ENCODE measurements around the gene C19orf67.
"Not testable (repeated sequence)": the region's sequence is repeated elsewhere in the genome, so short reads cannot be mapped to it uniquely, and the experiment has no call there.

The C19orf67 gene

DNA sequence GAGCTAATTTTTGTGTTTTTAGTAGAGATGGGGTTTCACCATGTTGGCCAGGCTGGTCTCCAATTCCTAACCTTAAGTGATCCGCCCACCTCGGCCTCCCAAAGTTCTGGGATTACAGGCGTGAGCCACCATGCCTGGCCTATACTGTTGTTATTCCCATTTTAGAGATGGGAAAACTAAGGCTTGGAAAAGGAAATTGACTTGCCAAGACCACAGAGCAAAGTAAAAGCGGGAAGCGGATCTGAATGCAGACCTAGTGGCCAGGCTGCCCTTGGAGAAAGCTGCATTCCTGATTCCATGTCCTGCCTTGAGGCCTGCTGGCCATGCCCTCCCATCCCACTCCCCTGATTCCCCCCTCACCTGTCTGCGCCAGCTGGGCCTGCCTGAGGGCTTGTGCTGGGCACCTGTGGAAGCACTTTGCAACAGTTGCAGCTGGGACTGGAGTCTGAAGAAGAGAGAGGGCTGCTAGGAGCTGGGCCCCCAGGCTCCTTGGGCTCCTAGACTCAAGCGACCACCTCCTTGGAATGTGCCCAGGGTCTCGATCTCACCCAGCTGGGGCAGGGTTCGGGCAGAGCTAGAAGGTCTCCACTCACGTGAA is 29.4 kb downstream of the C19orf67 start:
- DNase-seq: no peak

DNA sequence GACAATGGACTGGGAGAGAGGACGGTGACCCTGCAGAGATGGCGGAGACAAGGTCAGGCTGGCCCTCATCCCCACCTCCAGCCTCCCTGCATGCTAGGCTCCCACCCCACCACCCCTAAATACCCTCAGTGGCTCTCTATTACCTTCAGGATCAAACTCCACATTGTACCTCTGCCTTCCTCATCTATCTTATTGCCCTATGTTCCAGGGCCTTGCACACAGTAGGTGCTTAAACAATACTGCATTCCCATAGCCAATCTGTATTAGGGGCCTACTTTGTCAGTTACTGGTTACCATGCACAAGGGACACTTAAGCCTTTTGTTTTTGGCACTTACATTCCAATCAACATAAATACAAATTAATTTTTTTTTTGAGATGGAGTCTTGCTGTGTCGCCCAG is 30.2 kb downstream of the C19orf67 start:
- DNase-seq: no peak

DNA sequence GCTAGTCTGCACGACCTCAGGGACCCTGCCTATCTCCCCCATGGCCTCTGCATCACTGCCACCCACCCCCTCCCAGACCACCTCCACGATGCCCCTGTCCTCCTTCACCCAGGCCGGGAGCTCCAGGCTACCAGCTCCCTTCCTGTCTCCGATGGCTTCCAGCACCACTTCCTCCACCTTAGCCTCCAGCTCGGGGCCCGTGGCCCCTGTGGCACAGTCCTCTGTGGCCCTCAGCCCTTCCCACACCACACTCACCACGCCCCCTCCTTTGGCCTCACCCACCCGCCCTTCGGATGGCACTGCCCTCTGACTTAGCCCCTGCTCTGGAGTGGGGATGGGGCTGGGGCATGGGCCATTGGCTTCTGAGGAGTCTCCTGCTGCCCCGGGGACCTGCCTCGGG is 30.9 kb downstream of the C19orf67 start:
- no peak for DNase-seq

DNA sequence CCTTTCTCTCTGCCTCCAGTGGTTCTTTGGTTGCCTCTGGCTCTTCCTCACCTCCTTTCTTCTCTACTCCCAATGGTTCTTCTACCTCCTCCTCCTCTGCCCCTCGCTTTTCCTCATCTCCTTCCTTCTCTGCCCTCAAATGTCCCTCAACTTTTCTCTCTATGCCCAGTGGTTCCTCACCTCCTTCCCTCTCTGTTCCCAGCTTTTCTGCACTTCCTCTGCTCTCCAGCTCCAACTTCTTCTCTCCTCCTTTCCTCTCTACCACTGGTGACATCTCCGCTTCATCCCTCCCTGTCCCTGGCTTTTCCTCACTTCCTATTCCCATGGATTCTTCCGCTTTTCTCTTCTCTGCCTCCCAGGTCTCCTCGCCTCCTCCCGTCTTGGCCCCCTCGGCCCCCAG is 31.5 kb downstream of the C19orf67 start:
- DNase-seq: no peak

DNA sequence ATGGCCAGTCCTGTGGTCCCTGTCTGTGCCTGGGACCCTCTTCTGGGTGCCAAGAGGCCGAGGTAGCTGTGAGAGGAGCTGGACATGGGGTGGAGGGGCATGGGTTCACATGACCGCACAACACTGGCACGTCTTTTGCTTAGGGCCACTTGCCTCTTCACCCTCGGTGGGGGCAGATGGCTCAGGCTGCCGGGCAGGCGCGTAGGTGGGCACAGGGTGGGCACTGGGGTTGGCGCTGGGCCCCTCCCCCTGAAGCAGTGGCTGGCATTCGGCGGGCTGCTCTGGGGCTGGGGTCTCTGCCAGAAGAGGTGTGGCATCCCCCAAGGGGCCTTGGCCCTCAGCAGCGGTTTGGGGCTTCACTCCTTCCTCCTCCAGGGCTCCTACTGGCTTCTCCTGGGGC is 32.1 kb downstream of the C19orf67 start:
- no peak for DNase-seq

DNA sequence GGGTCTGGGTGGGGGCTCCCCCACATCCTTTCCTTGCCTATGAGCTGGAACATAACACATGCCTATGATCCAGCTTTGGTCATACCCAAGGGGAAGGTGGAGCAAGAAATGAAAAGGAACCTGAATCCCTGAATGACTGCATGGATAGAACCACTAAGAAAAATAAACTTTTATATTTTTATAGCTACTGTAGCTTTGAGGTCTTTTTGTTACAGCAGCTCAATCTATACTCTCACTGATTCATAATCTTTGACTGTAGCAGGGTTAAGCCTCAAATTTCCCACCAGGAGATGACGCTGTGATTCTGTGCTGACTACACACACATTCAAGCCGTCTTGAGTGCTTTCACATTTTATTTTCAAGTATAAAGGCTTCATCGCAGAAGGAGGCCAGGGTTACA is 32.6 kb downstream of the C19orf67 start:
- DNase-seq: no peak

DNA sequence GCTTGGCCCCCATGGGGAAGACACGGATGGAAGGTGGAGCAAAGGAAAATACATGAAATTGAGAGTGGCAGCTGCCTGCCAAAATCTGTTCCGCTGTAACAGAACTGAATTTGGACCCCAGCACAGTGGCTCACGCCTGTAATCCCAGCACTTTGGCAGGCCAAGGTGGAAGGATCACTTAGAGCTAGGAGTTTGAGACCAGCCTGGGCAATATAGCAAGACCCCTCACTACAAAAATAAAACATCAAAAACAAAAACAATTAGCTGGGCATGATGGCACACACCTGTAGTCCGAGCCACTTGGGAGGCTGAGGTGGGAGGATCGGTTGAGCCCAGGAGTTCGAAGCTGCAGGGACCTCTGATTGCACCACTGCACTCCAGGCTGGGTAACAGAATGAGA is 33.1 kb downstream of the C19orf67 start:
- no peak for DNase-seq

DNA sequence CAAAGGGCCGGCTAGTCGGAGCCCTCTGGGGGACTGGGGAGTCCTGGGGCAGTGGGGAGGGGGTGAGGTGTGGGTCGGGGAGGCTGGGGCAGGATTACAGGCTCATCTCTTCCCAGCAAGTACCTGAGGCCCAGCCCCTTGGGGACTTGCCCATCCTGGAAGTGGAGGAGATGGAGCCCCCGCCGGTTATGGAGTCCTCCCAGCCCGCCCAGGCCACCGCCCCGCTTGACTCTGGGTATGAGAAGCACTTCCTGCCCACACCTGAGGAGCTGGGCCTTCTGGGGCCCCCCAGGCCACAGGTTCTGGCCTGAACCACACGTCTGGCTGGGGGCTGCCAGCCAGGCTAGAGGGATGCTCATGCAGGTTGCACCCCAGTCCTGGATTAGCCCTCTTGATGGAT is 33.6 kb downstream of the C19orf67 start:
- DNase-seq: no peak

DNA sequence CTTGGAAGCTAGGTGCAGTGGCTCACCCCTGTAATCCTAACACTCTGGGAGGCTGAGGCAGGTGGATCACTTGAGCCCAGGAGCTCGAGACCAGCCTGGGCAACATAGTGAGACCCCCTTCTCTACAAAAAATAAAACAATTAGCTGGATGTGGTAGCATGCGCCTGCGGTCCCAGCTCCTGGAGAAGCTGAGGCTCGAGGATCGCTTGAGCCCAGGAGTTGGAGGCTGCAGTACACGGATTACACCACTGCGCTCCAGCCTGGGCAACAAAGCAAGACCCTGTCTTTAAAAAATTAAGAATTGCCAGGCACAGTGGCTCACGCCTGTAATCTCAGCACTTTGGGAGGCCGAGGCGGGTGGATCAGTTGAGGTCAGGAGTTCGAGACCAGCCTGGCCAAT is 34.6 kb downstream of the C19orf67 start:
- DNase-seq: not testable (repeated sequence)

DNA sequence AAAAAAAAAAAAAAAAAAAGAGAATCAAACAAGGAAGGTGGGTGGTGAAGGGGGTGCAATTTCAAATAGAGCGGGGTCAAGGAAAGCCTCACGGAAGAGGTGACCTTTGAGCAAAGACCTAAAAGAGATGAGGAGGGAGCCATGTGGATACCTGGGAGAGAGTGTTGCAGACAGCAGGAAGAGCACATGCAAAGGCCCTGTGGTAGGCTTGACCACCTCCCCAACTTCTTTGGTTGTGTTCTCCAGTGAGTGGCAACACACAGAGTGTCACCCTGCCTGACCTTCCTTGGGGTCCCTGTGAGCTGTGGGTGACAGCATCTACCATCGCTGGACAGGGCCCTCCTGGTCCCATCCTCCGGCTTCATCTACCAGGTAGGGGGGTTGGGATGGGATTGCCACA is 35.1 kb downstream of the C19orf67 start:
- DNase-seq: no peak

DNA sequence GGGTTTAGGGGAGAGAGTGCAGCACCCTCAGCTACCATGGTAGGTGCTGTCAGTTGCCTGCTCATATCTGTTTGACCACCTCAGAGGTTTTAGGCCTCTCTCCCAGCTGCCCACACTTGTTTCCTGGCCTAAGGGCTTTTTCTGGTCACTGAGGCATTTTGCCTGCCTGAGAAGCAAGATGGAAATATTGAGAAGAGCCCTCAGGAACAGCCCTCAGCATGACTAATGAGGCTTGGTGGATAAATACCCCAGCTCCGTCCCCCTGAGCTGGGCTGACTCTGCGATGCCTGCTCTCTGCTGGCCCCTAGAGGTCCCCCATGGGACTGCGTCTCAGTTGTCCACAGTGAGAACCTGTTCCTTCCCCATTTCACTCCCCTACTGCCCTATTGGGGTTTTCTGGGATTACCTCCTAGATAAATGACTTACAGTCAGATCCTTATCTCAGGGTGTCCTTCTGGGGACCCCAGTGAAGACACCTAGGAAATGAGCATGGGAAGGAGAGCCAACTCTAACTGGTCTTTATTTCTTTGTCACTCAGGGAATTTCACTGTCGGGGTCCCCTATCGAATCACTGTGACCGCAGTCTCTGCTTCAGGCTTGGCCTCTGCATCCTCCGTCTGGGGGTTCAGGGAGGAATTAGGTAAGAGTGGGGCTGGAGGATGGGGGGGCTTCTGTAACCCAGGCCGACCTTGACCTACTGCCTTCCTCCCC is 37.0 kb downstream of the C19orf67 start:
- peak; percentile 22 for DNase-seq

DNA sequence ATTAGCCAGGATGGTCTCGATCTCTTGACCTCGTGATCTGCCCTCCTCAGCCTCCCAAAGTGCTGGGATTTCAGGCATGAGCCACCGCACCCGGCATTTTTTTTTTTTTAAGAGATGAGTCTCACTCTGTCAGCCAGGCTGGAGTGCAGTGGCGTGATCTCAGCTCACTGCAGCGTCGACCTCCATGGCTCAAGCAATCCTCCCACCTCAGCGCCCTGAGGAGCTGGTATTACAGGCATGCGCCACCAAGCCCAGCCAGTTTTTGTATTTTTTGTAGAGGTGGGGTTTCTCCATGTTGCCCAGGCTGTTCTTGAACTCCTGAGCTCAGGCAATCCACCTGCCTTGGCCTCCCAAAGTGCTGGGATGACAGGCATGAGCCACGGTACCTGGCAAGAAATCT is 37.7 kb downstream of the C19orf67 start:
- DNase-seq: not testable (repeated sequence)

DNA sequence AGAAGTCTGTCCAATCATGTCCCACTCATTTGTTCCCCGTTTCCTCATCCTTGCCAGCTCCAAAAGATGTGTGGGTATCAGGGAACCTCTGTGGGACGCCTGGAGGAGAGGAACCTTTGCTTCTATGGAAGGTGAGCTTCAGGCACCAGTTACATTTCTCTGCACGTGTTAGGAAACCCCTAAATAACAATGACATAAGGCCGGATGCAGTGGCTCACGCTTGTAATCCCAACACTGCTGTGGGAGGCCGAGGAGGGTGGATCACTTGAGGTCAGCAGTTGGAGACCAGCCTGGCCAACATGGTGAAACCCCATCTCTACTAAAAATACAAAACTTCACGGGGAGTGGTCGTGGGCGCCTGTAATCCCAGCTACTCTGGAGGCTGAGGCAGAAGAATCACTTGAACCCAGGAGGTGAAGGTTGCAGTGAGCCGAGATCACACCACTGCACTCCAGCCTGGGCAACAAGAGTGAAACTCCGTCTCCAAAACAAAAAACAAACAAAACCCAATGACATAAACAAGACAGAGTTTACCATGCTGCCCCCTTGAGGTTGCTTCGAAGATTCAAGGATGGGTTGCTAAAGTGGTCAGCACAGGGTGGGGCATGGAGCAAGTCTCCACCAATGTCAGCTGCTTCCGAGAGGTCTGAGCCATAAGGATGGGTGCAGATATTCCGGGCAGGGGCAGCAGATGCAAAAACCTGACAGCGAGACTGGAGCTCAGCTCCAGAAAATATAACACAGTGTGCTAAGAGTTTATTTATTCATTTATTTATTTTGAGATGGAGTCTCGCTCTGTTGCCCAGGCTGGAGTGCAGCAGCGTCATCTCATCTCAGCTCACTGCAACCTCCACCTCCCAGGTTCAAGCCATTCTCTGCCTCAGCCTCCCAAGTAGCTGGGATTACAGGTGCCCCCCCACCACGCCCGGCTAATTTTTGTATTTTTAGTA is 42.6 kb downstream of the C19orf67 start:
- peak; percentile 54 for DNase-seq

DNA sequence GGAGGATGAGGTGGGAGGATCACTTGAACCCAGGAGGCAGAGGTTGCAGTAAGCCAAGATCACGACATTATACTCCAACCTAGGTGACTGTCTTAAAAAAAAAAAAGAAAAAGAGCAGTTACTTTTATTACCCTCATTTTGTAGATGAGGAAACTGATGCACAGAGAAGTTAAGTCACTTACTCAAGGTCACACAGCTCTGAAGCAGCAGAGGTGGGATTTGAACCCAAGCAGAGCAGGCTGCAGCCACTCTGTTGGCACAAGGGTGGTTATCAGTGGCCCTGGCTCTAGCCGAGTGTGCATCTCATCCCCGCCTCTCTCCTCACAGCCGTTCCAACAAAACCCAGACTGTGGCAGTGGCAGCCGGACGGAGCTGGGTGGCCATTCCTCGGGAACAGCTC is 46.4 kb downstream of the C19orf67 start:
- DNase-seq: no peak

DNA sequence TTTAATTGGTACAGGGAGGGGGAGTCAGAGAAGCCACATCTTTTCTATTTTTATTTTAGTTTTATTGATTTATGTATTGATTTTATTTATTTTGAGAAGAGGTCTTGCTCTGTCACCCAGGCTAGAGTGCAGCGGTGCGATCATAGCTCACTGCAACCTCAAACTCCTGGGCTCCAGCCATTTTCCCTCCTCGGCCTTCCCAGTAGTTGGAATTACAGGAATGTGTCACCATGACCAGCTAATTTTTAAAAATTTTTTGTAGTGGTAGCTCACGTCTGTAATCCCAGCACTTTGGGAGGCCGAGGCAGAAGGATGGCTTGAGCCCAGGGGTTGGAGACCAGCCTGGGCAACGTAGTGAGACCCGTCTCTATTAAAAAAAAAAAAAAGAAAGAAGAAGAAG is 49.9 kb downstream of the C19orf67 start:
- peak; percentile 68 for DNase-seq

DNA sequence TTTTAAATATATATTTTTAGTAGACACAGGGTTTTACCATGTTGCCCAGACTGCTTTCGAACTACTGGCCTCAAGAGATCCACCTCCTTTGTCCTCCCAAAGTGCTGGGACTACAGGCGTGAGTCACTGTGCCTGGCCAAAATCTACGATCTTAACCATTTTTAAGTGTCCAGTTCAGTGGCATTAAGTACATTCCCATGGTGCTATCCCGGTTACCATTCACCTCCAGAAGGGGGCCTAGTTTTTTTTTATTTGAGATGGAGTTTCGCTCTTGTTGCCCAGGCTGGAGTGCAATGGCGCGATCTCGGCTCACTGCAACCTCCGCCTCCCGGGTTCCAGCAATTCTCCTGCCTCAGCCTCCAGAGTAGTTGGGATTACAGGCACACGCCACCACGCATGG is 50.4 kb downstream of the C19orf67 start:
- not testable (repeated sequence) for DNase-seq

DNA sequence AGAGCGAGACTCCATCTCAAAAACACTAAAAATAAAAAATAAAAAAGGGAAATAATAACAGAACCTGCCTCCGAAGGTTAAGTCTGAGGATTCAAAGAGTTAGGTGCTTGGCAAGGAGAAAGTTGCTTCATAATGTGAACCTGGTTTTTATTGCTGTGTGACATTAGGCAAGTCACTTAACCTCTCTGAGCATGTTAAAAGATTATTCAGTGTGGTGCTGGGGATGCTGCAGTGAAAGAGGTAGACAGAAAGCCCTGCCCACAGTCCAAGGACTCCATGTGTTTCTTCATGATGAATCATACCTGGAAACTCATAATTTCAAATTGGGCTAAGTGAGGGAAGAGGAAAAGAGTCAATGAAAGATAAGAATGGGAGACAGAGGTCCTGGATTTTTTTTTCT is 51.6 kb downstream of the C19orf67 start:
- no peak for DNase-seq

DNA sequence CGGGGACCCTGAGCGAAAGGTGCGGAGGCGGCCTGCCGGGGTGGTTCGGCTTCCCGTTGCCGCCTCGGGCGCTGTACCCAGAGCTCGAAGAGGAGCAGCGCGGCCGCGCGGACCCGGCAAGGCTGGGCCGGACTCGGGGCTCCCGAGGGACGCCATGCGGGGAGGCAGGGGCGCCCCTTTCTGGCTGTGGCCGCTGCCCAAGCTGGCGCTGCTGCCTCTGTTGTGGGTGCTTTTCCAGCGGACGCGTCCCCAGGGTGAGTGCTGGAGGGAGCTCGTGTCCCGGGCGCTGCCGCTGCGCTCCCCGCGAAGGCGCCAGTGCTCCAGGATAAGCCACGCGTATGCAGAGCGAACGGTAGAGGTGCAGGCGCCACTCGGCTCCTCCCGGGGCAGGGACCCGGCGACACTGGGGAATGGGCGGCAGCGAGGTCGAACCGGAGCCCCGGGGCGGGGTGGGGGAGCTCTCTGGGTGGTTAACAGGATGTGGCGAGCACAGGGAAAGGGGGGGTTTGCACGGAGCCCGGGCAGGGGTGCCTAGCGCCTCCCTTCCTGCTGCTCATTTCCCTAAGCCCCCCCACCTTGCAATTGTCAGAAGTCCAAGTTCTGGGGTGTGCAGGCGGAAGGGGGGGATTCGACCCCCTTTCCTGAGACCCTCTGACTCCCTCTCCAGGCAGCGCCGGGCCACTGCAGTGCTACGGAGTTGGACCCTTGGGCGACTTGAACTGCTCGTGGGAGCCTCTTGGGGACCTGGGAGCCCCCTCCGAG is 53.7 kb downstream of the C19orf67 start, which contains the start of gene IL27RA:
Gene IL27RA (plus strand): TSS at position 44 of the 762 bp plus-strand sequence. CDS start 111 bp downstream, at position 155.
- peak; percentile 53 for DNase-seq
